Right lung (tissue), 5 donors: Measurements from ENCODE around the gene PRKAR2B. TPM values are rescaled to one million over a fixed set of nuclear protein-coding genes. Genes with fewer than 3 reads are reported as not detected.
"Not testable (repeated sequence)": the region's sequence is repeated elsewhere in the genome, so short reads cannot be mapped to it uniquely, and the experiment has no call there.

Source experiments
- DNase-seq, 2 donors: peaks; one replicate each; pipeline ENCODE4 v3.0.0-alpha.2; 2013
- polyA plus RNA-seq, 5 donors: library from polyadenylated mRNA; unstranded; fragments of 120-200 nt; gene quantifications; one replicate each; pipeline versions ENCODE4 v1.2.1 to v1.2.3, GENCODE V29; 2013; ENCODE audit warnings: inconsistent platforms in 1 of 5, low replicate concordance in 1 of 5; ENCODE audit not compliant: insufficient read length in 5 of 5, insufficient read depth in 1 of 5

The PRKAR2B gene
- polyA plus RNA-seq, 5 donors = 9.9 to 15.9 (median 12.5) TPM

GRCh38 chr7:107076781-107077698 lies 32.5 kb downstream of the PRKAR2B start:
- no peak for DNase-seq

DNA sequence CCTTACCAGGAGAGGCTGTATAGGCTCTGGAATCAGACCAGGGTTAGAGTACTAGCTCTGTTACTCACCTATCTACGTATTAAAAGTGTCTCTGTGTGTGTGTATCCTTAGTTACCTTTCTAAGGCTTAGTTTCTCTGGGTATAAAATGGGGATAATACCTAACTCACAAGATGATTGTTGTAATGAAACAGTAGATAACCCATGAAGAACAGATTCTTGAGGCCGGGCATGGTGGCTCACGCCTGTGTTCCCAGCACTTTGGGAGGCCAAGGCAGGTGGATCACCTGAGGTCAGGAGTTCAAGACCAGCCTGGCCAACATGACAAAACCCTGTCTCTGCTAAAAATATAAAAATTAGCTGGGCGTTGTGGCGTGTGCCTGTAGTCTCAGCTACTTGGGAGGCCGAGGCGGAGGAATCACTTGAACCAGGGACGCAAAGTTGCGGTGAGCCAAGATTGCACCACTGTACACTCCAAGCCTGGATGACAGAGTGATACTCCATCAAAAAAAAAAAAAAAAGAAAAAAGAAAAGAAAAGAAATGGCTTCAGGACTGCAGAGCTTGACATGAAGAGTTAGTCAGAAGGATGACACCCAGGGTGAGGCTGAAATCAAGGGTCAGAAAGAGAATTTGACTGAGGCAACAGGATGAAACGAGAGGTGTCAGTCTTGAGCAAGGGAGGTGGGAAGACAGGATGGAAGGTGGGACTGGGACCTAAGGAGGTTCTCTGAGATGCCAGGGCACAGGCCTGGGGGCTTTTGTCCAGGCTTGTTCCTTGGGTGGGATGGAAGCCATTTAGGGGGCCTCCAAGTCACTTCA lies 33.4 kb downstream of the PRKAR2B start:
- DNase-seq = no peak

GRCh38 chr7:107078517-107078966 lies 34.0 kb downstream of the PRKAR2B start:
- peak; percentile 13 to 15 for DNase-seq

GRCh38 chr7:107079212-107079940 lies 34.9 kb downstream of the PRKAR2B start:
- DNase-seq = no peak

DNA sequence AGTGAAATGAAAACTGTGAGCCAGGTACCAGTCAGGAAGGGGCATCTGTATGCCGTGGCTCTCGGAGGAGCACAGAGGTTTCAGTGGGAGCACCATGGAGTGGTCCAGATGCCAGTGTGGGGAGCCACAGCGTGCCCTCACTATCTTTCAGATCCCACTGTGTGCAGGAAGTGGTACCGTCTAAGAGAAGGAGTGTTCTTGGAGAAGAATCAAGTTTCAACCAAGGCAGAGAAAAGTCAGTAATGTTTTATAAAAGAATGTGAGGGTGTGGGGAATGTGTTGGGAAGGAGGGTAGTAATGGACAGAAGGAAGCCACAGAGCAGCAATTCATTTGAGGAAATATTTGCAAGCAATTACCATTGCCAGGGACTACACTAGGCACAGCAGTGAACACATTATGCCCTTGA lies 35.6 kb downstream of the PRKAR2B start:
- DNase-seq = no peak

- DNase-seq = no peak
Measured at GRCh38 chr7:107080533-107080932, 36.0 kb downstream of the PRKAR2B start.

- no peak for DNase-seq
Measured at GRCh38 chr7:107085180-107085579, 40.7 kb downstream of the PRKAR2B start.

- no peak for DNase-seq
Measured at GRCh38 chr7:107089627-107090026, 45.1 kb downstream of the PRKAR2B start.

DNA sequence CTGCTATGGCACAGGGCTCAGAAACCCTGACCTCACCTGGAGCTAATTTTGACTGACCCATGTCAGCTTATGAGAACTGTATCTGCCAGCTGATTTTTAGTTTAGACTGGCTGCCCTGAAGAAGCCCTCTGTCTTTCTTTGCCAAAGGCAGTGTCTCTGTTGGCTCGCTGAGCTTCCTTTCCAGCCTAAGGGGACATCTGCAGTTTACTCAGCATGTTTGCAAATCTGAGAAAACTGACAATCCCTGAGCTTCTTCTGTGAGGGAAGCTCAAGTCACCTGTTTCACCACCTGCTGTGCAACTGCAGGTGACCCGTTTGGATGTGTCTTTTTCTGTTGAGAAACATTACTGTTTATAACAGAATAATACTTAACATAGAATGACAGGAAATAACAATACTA lies 46.0 kb downstream of the PRKAR2B start:
- DNase-seq = no peak

- no peak for DNase-seq
Measured at GRCh38 chr7:107091306-107091705, 46.8 kb downstream of the PRKAR2B start.

DNA sequence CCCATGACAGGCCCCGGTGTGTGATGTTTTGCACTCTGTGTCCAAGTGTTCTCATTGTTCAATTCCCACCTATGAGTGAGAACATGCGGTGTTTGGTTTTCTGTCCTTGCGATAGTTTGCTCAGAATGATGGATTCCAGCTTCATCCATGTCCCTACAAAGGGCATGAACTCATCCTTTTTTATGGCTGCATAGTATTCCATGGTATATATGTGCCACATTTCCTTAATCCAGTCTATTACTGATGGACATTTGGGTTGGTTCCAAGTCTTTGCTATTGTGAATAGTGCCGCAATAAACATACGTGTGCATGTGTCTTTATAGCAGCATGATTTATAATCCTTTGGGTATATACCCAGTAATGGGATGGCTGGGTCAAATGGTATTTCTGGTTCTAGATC lies 49.2 kb downstream of the PRKAR2B start:
- DNase-seq = not testable (repeated sequence)

DNA sequence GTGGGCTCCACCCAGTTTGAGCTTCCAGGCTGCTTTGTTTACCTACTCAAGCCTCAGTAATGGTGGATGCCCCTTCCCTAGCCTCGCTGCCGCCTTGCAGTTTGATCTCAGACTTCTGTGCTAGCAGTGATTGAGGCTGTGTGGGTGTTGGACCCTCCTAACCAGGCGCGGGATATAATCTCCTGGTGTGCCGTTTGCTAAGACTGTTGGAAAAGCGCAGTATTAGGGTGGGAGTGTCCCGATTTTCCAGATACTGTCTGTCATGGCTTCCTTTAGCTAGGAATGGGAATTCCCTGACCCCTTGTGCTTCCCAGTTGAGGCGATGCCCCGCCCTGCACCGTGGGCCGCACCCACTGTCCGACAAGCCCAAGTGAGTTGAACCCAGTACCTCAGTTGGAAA lies 54.6 kb downstream of the PRKAR2B start:
- not testable (repeated sequence) for DNase-seq

- DNase-seq = no peak
Measured at GRCh38 chr7:107100824-107101223, 56.3 kb downstream of the PRKAR2B start.

- no peak for DNase-seq
Measured at GRCh38 chr7:107103369-107103768, 58.9 kb downstream of the PRKAR2B start.

DNA sequence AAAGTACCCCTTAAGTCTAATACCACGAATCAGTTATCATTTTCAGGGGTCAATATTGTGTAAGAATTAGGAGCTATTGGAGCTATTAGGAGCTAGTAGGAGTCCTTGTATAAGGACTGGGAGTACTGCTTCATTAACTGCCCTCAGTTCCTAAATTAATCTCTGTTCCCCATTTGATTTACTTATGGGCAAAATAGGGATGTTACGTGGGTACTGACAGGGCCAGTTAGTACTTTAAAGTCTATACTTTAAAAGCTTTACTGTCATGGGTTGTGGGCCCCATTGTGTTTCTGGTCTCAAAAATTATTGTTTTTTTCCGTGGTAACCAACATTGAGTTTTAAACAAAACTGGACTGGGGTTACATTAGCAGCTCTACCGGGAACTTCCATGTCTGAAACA lies 60.3 kb downstream of the PRKAR2B start:
- no peak for DNase-seq

DNA sequence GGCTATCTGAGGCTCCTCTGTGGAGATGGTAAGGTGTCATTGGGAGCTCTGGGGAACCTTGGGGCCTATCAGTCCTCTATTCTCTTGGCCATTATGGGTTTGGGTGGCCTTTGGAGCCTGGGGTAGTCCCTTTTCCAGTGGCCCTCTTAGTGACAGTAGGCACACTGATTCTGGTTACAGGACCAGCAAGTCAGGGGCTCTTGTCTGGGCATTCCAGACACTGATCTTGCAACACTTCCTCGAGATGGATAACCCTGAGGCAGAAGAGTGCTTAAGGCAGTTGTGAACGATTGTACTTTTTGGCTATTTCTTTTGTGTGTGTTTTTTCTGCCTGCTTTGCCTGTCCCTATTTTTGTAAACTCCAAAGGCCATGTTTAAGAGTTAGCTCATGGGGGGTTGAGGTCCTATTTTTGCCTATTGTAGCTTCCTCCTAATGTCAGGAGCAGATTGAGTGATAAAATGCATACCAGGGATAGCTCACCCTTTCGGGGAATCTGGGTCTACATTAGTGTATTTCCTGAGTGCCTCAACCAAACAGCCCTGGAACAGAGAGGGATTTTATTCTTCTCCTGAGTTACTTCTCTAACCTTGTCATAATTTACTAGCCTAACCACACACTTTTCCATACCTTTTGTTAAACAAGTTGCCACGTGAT lies 61.2 kb downstream of the PRKAR2B start:
- DNase-seq = no peak

GRCh38 chr7:107108793-107109371 lies 64.4 kb downstream of the PRKAR2B start:
- no peak for DNase-seq

DNA sequence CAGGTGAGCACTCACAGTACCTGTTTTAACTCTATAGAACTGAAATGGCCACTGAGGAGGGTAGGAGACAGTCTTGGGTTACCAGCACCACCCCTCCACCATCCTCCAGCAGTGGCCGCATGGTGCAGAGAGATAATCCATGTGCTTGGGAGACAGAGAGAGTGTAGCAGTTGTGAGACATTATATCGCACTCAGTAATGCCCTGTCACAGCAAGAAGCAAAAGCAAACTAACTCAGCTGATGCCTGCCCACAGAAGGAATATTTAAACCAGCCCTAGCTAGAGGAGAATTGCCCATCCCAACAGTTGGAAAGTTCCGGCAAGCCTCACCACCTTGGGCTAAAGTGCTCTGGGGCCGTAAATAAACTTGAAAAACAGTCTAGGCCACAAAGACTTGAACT lies 65.5 kb downstream of the PRKAR2B start:
- DNase-seq = no peak

- DNase-seq = no peak
Measured at GRCh38 chr7:107111196-107111595, 66.7 kb downstream of the PRKAR2B start.

DNA sequence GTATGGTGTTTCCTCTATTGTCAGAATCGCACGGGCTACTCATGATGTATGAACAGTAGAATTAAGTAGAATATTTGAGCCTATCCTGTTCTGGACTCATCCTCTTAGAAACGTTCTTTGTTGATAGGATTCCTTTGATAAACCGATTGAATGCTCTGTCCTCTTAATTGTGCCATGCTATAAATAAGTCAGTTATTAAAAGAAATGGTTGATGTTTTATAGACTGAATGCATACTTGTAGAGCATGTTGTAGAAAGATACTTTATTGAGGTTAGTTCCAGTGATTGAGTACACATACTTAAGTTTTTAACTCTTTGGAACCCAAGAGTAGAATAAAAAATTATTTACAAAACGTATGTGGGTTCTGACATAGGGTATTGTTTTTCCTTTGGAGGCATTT lies 69.4 kb downstream of the PRKAR2B start:
- DNase-seq = no peak

GRCh38 chr7:107115114-107115513 lies 70.6 kb downstream of the PRKAR2B start:
- no peak for DNase-seq
